ENCODE measurements around the gene PLCG1.

Gene PLCG1

DNA sequence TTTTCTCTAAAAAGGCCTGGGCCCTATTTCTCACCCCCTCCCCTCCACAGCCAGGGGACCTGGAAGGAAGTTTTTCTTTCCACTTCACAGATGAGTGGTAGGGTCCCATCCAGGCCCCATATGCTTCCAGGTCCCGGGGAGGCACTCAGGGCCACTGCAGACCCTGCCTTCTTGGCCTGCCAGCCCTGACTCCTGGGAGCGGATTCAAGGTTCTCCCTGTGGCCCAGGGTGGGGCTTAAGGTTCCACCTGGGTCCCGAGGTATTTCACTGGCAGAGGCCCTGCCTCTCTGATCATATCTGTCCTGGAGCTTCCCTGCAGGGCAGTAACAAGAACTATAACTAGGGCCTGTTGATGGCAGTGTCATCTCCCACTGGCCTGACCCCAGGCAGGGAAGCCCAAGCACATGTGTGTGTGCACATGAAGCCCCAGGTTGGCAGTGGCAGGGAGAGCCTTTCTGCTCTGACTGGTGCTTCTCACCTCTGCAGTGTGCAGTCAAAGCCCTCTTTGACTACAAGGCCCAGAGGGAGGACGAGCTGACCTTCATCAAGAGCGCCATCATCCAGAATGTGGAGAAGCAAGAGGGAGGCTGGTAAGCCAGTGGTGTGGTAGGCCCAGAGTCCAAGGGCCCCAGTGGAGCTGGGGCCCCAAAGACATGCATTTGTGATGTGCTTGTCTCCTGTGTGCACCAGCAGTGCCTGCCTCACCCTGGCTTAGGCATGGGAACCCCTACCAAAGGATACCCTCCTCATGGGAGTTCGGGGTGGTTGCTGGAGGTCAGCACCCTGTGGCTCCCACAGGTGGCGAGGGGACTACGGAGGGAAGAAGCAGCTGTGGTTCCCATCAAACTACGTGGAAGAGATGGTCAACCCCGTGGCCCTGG lies 31.2 kb downstream of the PLCG1 start:
- DNase-seq: no peak

DNA sequence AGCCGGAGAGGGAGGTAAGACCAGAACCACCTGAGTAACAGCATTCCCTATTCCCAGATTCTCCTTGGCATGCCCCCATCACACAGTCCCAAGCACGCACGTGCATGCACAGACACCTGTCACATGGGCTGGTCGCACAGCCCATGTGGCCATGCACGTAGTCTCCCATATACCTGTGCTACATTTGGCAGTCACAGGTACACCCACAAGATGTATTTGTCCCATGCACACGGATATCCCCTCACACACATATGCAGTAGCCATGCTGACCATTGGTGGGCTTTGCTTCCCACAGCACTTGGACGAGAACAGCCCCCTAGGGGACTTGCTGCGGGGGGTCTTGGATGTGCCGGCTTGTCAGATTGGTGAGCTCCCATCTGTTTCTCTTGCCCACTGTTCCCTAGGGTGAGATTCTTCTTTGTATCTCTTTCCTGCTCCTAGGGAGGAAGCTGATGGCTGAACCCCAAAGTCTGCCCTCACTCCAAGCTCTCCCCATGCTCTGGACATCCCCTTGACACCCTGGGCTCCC lies 31.9 kb downstream of the PLCG1 start:
- DNase-seq: no peak

DNA sequence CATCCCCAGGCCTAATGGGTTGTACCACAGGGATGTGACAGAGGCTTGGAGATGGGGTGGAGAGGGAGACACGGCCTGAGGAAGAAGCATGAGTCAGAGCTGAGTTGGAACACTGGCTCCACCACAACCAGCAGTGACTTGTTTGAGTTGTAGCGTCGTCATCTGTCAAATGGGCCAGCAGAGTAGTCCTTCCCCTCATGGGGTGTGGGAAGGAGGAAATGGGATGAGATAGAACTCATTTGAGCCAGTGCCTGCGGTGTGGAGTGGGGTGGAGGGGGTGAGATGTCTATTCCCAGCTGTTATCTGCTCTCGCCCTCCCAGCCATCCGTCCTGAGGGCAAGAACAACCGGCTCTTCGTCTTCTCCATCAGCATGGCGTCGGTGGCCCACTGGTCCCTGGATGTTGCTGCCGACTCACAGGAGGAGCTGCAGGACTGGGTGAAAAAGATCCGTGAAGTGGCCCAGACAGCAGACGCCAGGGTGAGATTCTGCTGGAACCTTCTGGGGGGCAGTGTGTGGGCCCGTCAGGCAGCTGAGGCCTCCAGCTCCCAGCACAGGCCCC lies 32.5 kb downstream of the PLCG1 start:
- DNase-seq: no peak

DNA sequence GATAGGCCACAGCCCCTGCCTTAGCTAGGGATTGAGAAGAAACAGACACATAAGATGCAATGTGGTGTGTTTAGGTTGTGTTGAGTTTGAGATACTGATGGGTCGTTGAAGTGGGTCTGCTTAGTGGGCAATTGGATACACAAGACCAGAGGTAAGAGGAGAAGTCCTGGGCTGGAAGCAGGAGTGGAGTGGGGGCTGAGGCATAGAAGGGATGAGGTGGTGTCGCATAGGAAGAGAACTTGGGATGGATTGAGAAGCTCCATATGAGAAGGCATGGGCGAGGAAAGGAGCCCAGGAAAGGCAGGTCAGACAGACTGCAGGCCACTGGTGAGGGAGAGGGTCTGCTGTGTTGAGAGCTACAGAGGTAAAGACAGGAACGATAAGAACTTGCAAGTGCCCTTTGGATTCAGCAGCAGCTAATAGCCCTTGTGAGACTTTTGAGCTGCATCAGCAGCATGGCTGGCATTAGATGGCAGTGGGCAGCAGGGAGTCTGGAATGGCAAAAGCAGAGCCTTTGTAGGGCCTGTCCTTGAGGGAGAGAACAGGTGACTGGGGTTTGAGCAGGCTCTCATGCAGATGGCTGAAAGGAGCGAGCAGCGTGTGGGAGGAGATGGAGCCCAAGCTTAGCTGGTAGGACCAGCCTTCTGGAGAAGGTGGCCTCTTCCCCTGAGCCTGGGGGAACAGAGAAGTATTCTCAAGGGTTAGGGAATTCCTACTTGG lies 33.2 kb downstream of the PLCG1 start:
- DNase-seq: no peak

DNA sequence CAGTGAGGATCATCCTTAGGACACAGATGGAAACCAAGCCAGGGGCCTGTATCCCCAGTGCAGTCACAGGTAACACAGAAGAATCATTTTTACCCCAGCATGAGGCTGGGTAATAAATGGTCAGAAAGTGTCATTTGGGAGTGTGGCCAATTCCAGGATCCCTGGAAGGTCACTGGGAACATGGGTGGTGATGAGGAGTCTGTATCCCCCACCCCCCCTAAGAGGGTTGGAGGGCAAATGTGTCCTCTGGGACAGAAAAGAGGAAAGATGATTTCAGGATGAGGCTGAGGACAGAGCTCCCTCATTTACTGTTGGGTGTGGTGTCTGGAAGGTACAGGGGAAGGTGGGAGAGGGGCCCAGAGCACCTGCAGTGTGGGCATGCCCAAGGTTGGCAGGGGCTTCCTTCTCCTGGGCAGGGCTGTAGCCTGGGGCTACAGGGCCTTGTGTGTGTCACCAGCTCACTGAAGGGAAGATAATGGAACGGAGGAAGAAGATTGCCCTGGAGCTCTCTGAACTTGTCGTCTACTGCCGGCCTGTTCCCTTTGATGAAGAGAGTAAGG lies 34.5 kb downstream of the PLCG1 start:
- DNase-seq: no peak

DNA sequence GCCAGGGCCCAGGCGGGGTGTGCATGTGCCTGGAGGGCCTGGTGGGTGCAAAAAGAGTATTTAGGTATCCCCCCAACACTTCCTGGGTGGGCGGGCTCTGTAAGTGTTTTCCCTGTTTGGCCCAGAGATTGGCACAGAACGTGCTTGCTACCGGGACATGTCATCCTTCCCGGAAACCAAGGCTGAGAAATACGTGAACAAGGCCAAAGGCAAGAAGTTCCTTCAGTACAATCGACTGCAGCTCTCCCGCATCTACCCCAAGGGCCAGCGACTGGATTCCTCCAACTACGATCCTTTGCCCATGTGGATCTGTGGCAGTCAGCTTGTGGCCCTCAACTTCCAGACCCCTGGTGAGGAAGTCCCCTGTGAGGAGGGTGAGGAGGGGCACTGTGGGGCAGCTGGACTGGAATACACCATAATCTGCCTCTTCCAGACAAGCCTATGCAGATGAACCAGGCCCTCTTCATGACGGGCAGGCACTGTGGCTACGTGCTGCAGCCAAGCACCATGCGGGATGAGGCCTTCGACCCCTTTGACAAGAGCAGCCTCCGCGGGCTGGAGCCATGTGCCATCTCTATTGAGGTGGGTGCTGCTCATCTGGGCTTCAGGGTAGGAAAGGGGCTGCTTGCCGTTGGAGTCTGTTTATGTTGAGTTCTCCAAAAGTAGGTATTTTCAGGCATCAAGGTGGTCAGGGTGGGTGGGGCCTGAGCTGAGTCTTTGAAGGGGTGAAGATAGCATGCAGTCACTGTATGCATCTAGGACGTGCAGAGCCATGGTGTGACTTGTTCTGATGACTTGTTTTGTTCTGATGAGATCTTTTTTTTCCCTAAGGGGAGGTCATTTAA lies 35.2 kb downstream of the PLCG1 start:
- no peak for DNase-seq

DNA sequence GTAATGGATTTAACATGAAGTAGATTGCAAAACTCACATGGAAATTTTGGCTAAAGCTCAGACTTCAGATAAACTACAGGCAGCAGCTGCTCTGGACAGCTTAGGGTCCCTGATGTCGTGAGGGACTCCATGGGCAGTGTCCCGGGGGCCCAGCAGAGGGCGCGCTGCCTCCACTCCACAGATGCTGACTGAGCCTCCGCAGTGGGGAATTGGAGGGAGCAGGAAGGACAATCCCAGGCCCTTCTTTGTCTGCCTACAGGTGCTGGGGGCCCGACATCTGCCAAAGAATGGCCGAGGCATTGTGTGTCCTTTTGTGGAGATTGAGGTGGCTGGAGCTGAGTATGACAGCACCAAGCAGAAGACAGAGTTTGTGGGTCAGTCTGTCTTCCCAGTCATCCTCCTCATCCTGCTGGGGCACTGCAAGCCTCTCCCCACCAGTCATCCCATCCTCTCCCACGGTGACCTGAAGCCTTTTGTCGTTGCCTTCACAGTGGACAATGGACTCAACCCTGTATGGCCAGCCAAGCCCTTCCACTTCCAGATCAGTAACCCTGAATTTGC lies 35.9 kb downstream of the PLCG1 start:
- peak; percentile 44 for DNase-seq

DNA sequence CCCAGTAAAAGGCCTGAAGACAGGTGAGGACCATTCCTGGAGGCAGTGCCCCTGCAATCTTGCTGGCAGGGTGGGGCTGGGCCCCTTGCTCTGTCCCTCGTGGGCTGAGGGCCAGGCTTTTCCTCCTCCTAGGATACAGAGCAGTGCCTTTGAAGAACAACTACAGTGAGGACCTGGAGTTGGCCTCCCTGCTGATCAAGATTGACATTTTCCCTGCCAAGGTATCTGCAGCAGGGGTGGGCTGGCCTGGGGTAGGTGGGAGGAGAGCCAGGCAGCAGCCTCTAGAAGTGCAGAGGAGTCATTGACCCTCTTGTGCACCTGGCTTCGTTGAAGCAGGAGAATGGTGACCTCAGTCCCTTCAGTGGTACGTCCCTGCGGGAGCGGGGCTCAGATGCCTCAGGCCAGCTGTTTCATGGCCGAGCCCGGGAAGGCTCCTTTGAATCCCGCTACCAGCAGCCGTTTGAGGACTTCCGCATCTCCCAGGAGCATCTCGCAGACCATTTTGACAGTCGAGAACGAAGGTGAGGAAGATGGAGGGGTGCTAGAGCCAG lies 36.5 kb downstream of the PLCG1 start:
- no peak for DNase-seq

DNA sequence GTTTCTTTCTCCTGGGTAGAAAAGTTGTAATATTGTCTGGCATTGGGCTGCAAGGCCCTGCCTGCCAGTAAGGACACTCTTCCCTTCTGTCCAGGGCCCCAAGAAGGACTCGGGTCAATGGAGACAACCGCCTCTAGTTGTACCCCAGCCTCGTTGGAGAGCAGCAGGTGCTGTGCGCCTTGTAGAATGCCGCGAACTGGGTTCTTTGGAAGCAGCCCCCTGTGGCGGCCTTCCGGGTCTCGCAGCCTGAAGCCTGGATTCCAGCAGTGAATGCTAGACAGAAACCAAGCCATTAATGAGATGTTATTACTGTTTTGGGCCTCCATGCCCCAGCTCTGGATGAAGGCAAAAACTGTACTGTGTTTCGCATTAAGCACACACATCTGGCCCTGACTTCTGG lies 37.0 kb downstream of the PLCG1 start:
- DNase-seq: no peak

DNA sequence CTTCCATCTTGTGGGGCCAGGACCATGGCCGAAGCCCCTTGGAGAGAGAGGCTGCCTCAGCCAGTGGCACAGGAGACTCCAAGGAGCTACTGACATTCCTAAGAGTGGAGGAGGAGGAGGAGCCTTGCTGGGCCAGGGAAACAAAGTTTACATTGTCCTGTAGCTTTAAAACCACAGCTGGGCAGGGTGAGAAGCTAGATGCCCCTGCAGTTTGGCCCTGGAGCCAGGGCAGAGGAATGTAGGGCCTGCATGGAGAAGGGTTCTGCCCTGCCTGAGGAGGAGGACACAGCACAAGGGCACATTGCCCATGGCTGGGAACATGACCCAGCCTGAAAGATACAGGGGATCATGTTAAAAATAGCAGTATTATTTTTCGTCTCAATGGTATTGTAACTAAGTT lies 37.4 kb downstream of the PLCG1 start:
- DNase-seq: no peak

DNA sequence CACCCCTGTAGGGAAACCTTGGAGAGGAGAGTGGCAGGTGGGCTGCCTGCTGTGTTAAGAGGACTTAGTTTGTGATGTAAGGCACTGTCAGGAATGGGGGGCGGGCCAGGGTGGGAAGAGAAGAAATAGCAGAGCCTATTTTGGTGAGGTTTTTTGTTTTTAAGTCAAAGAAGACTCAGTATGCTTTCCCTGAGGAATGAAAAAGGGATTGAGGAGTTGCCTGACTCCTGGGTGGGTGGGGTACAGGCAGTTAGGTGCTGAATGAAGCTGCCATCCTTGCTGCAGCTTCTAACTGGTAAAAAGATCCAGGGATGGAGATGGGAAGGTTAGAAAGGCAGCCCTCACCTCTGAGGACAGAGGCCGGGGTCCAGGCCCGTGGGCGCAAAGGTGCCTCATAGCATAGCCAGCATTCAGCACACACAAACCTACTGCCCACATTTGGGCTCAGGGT lies 37.9 kb downstream of the PLCG1 start:
- no peak for DNase-seq

DNA sequence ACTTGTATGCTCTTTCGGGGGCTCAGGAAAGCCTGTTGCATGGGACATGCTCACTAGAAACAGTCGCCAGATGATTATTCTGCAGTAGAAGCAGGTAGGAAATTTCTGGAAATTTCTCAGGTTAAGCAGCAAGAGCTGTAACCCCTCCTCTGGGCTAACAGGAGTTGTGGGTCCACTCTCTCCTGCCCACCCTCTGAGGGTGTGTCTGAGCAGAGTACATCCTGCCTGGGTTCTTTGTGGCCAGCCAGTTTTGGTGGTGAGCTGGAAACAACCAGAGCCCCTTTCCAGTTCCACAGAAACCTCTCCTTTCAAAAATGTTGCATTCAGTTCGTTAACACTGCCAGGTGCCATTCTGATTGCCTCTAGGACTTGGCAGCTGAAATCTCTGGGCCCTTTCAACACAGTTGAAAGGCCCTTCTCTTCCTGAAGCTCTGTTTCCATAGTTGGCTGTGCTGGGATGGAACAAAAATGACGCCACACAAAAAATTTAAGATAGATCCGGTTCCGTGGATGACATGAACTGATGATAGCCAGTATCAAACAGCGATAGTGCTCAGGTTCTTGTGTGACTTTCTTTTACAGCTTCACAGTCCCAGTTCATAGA lies 38.5 kb downstream of the PLCG1 start:
- no peak for DNase-seq

DNA sequence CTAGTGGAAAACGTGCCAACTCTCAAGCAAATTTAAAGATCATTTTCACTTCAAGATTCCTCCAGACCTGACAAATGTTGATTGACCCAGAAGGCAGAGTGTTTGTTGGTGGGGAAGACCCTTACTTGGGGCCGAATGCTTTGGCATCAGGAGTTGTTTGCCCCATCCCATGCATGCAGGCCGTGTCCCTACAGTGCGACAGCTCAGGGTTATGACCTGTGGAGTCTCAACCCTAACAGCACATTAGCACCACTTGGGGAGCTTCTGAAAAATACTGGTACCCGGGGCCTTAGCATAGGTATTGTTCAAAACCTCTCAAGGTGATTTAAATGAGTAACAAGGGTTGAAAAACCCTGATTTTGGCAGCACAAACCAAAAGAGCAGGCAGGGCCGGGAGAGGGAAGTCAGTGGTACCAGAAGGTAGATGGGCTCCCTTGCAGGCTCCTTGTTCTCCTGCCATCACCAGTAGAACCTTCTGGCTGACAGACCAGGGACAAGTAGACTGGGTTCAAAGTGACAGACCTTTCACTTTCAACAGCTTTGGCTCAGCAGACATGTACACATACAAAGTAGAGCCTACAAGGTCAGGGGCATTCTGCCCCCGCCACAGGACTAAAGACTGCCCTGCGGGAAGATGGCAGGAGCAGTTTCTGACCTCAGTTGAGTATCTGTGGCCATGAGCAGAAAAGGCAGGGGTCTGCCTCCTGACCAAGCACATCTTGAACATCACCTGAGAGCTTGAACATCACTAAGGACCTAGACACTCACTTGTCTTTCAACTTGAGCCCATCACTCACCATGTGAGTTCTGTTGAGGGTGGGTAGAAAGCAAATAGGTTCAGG lies 39.6 kb downstream of the PLCG1 start:
- DNase-seq: no peak

DNA sequence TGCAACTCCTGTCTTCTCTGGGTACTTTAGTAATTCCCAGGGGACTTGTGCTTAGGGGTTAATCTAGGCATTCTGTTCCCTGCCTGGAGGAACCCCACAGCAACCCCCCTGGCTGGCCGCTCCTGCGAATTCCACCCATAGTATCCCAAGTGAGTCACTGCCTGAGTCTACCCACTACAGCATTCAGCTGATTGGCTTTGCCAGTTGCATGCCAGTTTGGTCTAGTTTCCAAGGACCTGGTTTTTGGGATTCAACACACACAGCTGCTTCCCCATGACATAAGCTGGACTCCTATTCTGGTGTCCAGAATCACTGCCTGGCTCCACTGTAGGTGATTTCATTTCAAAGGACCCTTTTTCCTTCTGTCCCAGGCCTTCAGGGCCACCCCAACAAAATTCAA lies 40.3 kb downstream of the PLCG1 start:
- no peak for DNase-seq

DNA sequence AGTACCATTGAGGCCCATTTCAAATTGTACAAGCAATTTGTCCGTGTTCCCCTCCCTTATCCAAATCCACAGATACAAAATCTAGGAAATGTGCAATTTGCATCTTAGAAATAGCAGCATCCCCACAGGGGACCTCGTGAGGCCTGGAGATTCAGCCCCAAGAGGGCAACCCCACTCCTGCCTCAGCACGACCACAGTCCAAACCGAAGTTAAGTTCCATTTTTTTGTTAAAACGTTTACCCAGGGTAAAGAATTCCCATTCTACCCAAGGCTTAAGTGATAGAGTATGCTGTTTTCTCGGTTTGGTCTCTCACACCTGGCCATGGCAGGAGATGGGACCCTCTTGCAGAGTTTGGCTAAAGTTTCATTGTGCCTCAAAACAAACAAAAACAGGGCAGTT lies 41.2 kb downstream of the PLCG1 start:
- DNase-seq: no peak

DNA sequence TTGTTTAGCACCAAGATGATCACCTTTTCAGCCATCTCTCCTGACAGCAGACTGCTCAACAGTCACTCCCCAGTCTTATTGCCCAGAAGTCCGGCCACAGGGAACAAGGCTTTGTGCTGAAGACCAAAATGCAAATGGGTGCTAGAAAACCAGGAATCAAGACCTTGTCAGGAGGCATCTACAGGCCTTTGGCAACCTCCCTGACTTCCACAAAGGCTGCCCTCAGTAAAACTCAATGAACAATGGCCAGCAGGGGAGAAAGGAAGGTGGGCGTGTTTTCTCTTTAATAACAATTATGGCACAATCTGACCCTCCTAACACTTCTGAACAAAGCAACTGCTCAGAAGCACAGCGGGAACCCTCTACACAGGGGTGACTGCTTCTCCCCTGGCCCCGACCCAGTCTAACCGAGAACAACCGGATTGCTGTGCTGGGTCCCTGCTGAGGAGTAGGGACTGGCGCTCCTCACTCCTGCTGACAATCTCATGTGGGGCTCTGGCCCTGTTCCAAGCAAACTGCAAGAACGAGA lies 41.6 kb downstream of the PLCG1 start:
- DNase-seq: no peak

DNA sequence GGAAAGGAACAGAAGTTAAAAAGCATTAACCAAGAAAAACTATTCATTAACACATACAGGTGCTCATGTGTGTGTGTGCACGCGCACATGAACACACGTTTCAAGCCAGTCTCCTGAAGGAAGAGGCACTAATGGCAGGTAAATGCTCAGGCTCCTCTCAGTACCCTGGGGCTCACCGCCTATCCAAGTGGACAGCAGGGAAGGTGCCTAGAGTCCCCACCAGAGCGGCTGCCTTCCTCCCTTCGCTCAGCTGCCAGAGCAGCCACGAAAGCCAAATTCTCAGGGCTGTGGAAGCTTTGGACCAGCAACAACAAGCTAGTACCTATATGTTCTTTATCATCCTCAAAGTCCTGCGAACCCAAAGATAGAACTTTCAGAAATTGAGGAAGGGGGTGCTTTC lies 42.6 kb downstream of the PLCG1 start:
- DNase-seq: no peak

DNA sequence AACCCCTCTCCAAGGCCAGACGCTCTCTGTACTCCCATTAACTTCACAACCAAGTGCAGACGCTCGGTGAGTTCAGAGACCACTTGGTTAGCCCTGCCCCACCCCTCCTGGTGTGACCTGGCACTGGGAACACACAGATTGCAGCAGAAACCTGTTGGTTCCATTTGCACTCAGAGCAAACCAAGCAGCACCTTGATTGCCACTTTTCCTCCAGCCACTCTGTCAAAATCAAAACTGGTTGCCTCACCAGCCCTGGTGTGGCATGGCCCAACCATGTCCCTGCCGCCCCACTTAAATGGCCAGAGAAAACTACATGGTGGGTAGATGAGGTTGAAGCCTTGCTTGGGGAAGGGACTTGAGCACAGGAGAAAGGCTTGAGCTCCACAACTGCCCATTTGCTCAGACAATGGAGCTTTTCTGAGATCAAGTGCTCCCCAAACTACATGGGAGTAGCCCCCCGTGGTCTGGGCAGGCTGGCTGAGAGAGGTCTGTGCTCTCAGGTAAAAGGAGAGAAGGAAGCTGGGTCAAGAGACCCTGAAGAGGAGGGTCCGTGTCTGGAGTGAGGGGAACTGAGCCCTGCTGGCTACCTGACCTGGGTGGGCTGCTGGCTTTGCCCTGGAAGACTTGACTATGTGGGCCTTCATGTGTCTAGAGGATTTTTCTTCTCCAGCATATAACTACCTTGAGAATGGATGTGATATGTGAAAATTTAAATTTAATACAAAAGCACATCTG lies 43.4 kb downstream of the PLCG1 start:
- no peak for DNase-seq

DNA sequence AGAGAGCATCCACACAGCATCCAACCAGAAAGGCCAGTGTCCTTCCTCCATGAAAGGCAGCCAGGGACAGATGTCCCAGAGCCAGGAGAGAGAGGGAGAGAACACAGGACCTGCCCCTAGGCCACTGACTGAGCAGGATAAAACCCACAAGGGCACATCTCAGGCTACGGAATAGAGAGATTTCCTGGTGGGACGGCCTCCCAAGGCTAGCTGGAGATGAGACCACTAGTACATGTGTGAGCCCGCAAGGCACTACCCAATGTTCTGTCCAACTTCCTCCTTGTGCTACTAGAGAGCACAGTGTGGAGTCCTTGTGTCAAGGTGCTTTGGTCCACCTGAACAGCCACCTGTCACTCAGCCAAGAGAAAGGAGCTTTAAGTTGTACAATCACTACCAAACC lies 44.2 kb downstream of the PLCG1 start:
- DNase-seq: no peak

Measured in activated effector memory CD4-positive, alpha-beta T cell treated with Interleukin-2 at 50 U/mL for 16 hours (primary cell).